Activated T-cell treated with anti-CD3 and anti-CD28 coated beads, Interleukin-2, amount 50 U/mL, for 24 hours (primary cell): ENCODE measurements around the gene WFDC1.
"Not testable (repeated sequence)": the region's sequence is repeated elsewhere in the genome, so short reads cannot be mapped to it uniquely, and the experiment has no call there.

Source experiments
- DNase-seq: peaks from one replicate; pipeline ENCODE4 v3.0.0-alpha.2; 2020
- H3K27ac Mint-ChIP-seq: 2 replicates; pipeline ENCODE4 v1.8.0; 2020; ENCODE audit warnings: mild to moderate bottlenecking, mixed read lengths
- H3K27me3 Mint-ChIP-seq: 2 replicates; pipeline ENCODE4 v1.8.0; 2020; ENCODE audit warnings: mixed read lengths
- H3K36me3 Mint-ChIP-seq: 2 replicates; pipeline ENCODE4 v1.8.0; 2020; ENCODE audit warnings: low read depth, mixed read lengths
- H3K4me1 Mint-ChIP-seq: 2 replicates; pipeline ENCODE4 v1.8.0; 2020; ENCODE audit warnings: low read depth, mixed read lengths
- H3K4me3 Mint-ChIP-seq: 2 replicates; pipeline ENCODE4 v1.8.0; 2020; ENCODE audit warnings: mild to moderate bottlenecking, moderate library complexity, mixed read lengths
- H3K9me3 Mint-ChIP-seq: 2 replicates; pipeline ENCODE4 v1.8.0; 2020; ENCODE audit warnings: mixed read lengths

WFDC1 gene

DNA sequence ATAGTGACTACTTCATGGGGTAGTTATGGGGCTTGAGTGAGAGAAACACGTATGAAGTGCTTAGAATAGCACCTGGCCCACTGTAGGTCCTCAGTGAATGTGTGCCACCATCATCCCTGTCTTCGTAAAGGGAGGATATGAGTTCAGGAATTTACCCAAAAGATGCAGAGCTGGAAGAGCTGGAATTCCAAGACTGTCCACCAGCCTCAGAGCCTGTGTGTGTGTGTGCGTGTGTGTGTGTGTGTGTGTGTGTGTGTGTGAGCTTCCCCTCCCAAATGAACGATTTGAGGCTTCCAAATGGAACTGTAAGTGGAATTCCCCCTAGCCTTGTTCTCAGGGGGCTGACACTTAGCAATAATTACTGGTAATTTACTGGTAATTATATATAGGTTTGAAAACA lies 27.3 kb downstream of the WFDC1 start:
- Mint-ChIP-seq H3K27me3 (no peaks in the 10 kb centered on the region), H3K36me3 (no peaks in the 10 kb centered on the region), H3K4me3 (no peak overlapping the region)

DNA sequence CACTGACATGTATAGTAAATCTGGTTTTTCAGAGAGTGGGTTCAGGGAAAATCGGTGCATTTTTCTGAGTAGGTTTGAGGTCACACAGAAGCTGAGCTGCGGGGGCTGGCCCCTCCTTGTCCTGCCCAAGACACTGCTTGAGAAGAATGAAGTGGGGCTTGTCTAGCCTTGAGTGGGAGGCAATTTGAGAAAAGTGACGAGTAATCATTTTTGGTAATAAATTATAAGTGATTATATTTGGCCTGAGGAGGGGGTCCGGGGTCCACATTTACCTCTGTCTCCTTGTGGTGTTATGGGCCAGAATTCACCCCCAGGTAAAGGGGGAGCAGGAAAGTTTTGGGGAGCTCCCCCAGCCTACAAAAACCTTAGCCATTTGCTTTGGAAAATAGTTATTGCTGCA lies 28.1 kb downstream of the WFDC1 start:
- Mint-ChIP-seq H3K4me1 (no peaks in the 10 kb centered on the region), H3K27me3 (no peaks in the 10 kb centered on the region), H3K36me3 (no peaks in the 10 kb centered on the region), H3K9me3 (peaks cover 6% of the 10 kb centered on the region), H3K27ac (no peak overlapping the region), H3K4me3 (no peak overlapping the region)
- DNase-seq: no peak

More for the DNA sequence above, 27.3 kb downstream of the WFDC1 start:
- Mint-ChIP-seq H3K9me3 (peaks cover 7% of the 10 kb centered on the region), H3K4me1 (no peaks in the 10 kb centered on the region), H3K27ac (no peak overlapping the region)
- DNase-seq: no peak

DNA sequence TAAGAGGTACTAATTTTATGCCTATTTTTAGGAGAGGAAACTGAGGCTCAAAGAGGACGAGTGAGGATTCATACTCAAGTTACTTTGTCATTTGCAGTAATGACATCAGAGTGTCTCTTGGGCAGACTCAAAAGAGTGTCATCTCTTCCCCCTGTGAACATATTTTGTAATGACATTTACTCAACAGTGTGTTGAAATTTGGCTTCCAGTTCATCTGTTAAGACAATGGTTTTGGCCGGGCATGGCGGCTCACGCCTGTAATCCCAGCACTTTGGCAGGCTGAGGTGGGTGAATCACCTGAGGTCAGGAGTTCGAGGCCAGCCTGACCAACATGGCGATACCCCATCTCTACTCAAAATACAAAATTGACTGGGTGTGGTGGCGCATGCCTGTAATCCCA lies 28.9 kb downstream of the WFDC1 start:
- no peak overlapping the region for H3K4me3 Mint-ChIP-seq
- H3K4me1 Mint-ChIP-seq: no peaks in the 10 kb centered on the region
- H3K36me3 Mint-ChIP-seq: no peaks in the 10 kb centered on the region
- no peak overlapping the region for H3K27ac Mint-ChIP-seq
- H3K27me3 Mint-ChIP-seq: no peaks in the 10 kb centered on the region
- DNase-seq: no peak
- H3K9me3 Mint-ChIP-seq: peaks cover 4% of the 10 kb centered on the region

DNA sequence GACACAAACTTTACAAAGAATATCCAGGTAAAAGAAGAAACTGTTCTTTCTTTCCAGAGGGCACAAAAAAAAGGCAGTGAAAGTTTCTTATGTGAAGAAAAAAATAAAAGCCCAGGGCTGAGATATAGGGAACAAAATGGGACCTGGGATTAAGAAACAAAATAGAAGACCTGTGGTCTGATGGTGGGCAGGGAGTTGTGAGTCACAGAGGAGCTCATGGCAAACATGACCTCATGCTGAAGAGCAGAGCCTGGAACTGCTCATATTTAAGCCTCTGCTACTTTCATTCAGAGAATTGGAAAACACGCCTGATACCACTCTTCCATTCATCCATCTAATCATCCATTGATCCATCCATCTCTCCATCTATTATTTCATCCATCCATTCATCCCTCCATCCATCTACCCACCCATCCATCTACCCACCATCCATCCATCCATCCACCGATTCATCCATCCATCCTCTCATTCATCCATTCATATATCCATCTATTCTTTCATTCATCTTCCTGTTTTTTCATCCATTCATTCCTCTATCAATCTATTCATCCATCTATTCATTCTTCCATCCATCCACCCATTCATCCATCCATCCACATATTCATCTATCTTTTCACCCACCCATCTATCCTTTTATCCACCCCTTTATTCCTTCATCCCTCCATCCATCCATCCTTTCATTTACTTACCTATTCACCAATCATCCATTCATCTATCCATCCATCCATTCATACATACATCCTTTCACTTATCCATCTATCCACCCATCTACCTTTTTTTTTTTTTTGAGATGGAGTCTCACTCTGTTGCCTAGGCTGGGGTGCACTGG lies 30.0 kb downstream of the WFDC1 start:
- no peaks in the 10 kb centered on the region for H3K27me3 Mint-ChIP-seq
- no peak overlapping the region for H3K27ac Mint-ChIP-seq
- no peaks in the 10 kb centered on the region for H3K36me3 Mint-ChIP-seq
- no peak overlapping the region for H3K4me3 Mint-ChIP-seq
- no peak for DNase-seq
- H3K9me3 Mint-ChIP-seq: no peaks in the 10 kb centered on the region
- no peaks in the 10 kb centered on the region for H3K4me1 Mint-ChIP-seq

DNA sequence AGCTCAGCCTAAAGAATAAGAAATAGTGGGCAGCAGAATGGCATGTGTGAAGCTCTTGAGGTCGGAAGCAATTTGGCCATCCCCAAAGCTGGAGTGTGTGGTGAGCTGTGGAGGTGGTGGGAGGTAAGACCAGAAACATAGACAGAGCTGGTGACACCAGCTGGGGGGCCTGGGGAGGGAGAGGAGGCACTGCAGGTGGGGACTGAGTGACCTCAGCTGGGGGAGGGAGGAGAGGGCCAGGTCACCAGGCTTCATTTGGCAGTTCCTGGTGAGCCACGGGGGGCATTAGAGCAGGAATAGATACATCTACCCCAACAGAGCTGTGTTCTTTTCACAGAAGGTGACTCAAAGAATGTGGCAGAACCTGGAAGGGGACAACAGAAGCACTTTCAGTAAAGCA lies 31.9 kb downstream of the WFDC1 start:
- H3K9me3 Mint-ChIP-seq: no peaks in the 10 kb centered on the region

DNA sequence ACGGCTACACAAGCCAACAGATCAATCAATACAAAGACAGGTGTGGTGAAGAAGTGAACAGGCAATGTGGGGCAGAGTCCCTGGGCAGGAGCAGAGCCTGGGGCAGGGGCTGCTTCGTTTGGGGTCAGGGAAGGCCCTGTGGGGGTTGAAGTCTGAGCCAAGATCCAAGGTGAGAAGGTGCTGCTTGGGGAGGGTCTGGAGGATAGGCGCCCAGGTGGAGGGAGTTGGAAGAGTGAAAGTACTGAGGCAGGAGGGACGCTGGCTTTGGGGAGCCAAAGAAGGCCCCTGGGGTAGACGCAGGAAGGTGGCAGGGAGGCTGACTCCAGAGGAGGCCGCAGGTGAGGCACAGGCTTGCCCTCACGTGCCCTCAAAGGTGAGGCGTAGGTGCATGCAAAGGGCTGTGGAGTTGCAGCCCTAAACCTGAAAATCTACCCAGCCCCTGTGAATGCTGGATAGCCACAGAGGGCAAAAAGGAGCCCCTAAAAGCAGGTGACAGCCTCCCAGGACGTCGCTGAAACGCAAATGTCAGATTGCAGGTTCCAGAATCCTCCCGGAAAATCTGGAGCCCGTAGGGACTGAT lies 33.3 kb downstream of the WFDC1 start:
- no peaks in the 10 kb centered on the region for H3K9me3 Mint-ChIP-seq
- H3K27ac Mint-ChIP-seq: no peak overlapping the region
- no peaks in the 10 kb centered on the region for H3K36me3 Mint-ChIP-seq
- no peak for DNase-seq
- H3K4me1 Mint-ChIP-seq: no peaks in the 10 kb centered on the region
- no peak overlapping the region for H3K4me3 Mint-ChIP-seq
- H3K27me3 Mint-ChIP-seq: peaks cover 9% of the 10 kb centered on the region

More for the DNA sequence above, 31.9 kb downstream of the WFDC1 start:
- H3K36me3 Mint-ChIP-seq: no peaks in the 10 kb centered on the region
- DNase-seq: no peak
- H3K4me1 Mint-ChIP-seq: no peaks in the 10 kb centered on the region
- H3K4me3 Mint-ChIP-seq: no peak overlapping the region
- H3K27me3 Mint-ChIP-seq: peaks cover 3% of the 10 kb centered on the region
- H3K27ac Mint-ChIP-seq: no peak overlapping the region

DNA sequence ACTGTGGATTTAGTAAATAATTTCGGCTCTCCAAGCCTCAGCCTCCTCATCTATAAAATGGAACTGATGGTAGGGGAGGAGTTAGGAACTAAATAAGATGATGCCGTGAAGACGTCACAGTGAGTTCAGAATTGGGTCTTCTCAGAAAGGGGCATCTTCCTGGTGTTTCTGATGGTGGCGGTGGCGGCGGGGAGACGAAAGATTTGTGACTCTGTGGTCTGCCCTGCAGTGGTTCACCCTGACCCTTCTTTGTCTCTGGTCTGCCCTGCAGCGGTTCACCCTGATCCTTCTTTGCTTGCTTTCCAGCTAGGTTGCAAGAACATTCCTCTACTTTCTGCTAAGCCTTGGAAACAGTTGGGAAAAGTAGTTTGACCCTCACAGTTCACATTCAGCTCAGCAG lies 34.3 kb downstream of the WFDC1 start:
- H3K27ac Mint-ChIP-seq: no peak overlapping the region
- H3K4me3 Mint-ChIP-seq: no peak overlapping the region
- peaks cover 9% of the 10 kb centered on the region for H3K27me3 Mint-ChIP-seq
- no peaks in the 10 kb centered on the region for H3K4me1 Mint-ChIP-seq
- H3K36me3 Mint-ChIP-seq: no peaks in the 10 kb centered on the region
- H3K9me3 Mint-ChIP-seq: no peaks in the 10 kb centered on the region
- DNase-seq: no peak

DNA sequence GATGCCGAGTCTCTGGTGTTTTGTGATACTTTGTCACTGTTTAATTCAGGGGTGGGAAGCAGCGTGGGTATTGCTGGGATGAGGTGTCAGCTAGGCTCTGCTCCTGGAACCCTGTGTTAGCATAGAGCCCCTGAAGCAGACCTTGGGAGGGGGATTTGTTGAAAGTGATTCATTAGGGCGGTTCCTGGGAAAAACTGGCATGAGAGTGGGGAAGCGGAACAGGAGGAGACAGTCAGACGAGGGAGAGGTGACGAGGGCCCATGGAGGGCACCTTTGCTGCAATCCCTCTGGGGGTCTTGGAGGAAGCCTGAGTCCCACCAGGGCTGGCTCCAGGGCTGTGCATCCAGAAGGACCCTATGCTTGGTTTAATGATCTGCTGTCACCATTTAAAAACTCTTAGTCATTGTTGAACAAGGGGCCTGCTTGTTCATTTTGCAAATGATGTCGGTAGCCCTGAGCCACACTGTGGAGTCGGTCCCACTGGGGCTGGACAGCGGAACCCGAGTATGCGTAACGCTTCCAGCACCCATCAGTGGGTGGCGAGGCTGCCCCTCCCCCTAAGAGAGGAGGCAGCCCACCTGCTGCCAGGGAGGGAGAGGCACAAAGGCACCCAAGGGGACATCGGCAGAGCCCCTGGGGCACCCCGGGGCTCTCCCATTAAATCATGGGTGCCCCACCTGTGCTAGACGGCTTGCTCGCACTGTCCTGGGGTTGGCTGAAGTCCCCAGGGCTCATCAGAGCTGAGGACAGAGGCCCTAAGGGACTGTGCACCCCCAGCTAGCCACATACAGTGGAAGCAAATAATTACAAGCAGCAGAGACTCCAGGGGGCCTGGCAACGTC lies 35.4 kb downstream of the WFDC1 start:
- no peak for DNase-seq
- Mint-ChIP-seq H3K4me3 (no peak overlapping the region), H3K36me3 (no peaks in the 10 kb centered on the region), H3K9me3 (peaks cover 2% of the 10 kb centered on the region), H3K4me1 (no peaks in the 10 kb centered on the region), H3K27me3 (peaks cover 9% of the 10 kb centered on the region), H3K27ac (no peak overlapping the region)

DNA sequence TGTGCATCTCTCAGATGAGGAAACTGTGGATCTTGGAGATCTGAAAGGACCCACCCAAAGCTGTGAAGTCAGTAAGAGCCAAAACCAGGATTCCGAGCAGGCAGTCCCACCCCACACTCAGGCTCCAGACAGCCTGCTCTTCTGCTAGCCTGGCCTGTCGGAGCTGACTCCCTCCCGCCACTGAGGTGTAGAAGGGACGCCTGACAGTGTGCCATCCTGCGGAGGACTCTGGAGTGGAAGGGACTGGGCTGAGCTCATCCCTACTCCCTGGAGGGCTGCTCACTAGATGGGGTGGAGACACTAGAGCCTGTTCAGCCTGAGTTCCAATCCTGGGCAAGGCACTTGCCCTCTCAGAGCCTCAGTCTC lies 36.0 kb downstream of the WFDC1 start:
- Mint-ChIP-seq H3K4me1 (no peaks in the 10 kb centered on the region), H3K27ac (no peak overlapping the region), H3K27me3 (peaks cover 9% of the 10 kb centered on the region), H3K36me3 (no peaks in the 10 kb centered on the region), H3K9me3 (peaks cover 8% of the 10 kb centered on the region), H3K4me3 (no peak overlapping the region)
- DNase-seq: no peak

DNA sequence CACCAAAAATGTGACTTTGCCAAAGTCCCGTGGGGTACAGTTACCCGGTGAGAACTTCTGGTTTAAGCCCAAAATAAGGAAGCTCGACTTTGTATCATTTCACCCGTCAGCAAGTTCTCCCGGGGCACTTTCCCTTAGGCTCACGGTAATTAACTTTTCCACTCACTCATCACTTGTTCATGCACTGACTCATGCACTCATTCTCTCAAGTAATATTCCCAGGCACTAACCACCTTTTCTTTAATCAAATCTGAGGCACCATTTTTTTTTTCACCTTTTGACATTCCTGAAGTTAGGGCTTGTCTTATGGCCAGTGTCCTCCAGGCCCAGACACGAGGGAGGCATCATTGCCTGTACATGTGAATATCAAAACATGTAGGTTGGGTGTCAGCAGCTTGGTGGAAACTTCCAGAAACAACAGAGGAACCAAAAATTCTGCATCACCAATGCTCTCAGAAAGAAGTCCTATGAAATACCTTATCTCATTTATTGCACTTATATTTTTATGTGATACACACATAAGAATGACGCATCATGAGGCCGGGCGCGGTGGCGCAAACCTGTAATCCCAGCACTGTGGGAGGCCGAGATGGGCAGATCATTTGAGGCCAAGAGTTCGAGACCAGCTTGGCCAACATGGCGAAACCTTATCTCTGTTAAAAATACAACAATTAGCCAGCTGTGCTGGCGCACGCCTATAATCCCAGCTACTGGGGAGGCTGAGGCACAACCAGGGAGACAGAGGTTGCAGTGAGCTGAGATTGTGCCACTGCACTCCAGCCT lies 37.5 kb downstream of the WFDC1 start:
- H3K27ac Mint-ChIP-seq: no peak overlapping the region
- H3K4me3 Mint-ChIP-seq: no peak overlapping the region
- peaks cover 12% of the 10 kb centered on the region for H3K9me3 Mint-ChIP-seq
- no peaks in the 10 kb centered on the region for H3K36me3 Mint-ChIP-seq
- no peak for DNase-seq
- peaks cover 9% of the 10 kb centered on the region for H3K27me3 Mint-ChIP-seq
- no peaks in the 10 kb centered on the region for H3K4me1 Mint-ChIP-seq

DNA sequence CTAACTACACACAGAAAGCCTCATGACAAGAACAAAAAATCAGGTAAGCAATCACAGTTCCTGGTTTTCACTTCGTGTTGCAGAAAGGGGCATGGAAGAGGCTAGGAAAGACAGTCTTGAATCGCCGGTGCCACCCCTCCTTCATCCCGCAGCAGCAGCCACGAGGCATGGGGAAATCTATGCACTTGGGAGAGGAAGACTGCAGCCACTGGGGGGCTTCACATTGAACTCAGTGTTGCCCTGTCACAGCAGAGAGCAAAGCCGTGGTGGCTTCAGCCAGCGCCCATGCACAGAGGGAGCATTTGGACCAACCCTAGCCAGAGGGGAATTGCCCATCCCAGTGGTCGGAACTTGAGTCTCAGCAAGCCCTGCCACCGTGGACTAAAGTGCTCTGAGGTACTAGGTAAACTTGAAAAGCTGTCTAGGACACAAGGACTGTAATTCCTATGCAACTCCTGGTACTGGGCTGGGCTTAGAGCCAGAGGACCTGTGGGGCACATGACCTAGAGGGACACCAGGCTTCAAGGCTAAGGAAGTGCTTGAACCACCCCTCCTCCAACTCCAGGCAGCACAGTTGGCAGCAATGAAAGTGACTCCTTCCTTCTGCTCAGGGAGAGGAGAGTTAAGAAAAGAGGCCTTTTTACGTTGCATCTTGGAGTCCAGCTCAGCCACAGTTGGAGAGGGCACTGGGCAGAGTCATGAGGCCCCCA lies 38.5 kb downstream of the WFDC1 start:
- peaks cover 16% of the 10 kb centered on the region for H3K9me3 Mint-ChIP-seq
- DNase-seq: no peak
- H3K4me3 Mint-ChIP-seq: no peak overlapping the region
- H3K36me3 Mint-ChIP-seq: no peaks in the 10 kb centered on the region
- H3K27ac Mint-ChIP-seq: no peak overlapping the region
- no peaks in the 10 kb centered on the region for H3K4me1 Mint-ChIP-seq
- peaks cover 9% of the 10 kb centered on the region for H3K27me3 Mint-ChIP-seq

DNA sequence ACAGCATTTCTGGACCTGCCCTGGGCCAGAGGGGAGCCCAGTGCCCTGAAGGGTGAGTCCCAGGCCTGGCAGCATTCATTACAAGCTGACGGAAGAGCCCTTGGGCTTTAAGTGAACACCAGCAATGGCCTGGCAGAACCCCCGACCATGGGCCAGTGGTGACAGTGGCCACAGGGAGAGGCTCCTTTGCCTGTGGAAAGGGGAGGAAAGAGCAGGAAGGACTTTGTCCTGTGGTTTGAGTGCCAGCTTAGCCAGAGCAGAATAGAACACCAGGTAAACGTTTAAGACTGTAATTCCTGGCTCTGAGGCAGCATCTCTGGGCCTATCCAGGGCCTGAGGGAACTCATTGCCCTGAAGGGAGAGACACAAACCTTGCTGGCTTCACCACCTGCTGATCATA lies 39.4 kb downstream of the WFDC1 start:
- Mint-ChIP-seq H3K4me1 (no peaks in the 10 kb centered on the region), H3K4me3 (no peak overlapping the region), H3K27me3 (peaks cover 9% of the 10 kb centered on the region), H3K9me3 (peaks cover 16% of the 10 kb centered on the region), H3K27ac (no peak overlapping the region), H3K36me3 (no peaks in the 10 kb centered on the region)
- no peak for DNase-seq

DNA sequence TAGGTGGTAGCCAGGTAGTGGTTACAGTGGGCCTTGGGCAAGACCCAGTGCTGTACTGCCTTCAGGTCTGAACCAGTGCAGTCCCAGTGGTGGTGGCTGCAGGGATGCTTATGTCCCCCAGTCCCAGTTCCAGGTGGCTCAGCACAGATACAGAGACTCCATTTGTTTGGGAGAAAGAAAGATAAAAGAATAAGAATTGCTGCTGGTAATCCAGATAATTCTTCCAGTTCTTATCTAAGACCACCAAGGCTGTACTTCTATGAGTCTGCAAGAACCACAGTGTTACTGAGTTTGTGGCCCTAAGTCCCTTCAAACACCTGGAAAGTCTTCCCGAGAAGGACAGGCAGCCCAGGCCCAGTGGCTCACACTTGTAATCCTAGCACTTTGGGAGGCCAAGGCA lies 39.8 kb downstream of the WFDC1 start:
- no peaks in the 10 kb centered on the region for H3K4me1 Mint-ChIP-seq
- H3K36me3 Mint-ChIP-seq: no peaks in the 10 kb centered on the region
- DNase-seq: no peak
- H3K27ac Mint-ChIP-seq: no peak overlapping the region
- H3K9me3 Mint-ChIP-seq: peaks cover 16% of the 10 kb centered on the region
- H3K27me3 Mint-ChIP-seq: peaks cover 9% of the 10 kb centered on the region
- H3K4me3 Mint-ChIP-seq: no peak overlapping the region

DNA sequence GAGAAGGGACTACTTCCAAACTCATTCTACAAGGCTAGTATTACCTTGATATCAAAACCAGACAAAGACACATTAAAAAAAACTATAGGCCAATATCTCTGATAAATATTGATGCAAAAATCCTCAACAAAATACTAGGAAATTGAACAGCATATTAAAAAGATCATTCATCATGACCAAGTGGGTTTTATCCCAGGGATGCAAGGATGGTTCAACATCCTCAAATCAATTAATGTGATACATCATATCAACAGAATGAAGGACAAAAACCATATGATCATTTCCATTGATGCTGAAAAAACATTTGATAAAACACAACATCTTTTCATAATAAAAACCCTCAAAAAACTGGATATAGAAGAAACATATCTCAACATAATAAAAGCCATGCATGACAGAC lies 42.6 kb downstream of the WFDC1 start:
- not testable (repeated sequence) for H3K36me3 Mint-ChIP-seq, H3K27ac Mint-ChIP-seq, H3K4me3 Mint-ChIP-seq, H3K27me3 Mint-ChIP-seq, DNase-seq, H3K4me1 Mint-ChIP-seq
- peaks cover 16% of the 10 kb centered on the region for H3K9me3 Mint-ChIP-seq
